SK-N-SH treated with all-trans-retinoic acid at 6 μM for 48 hours (cell line): ENCODE results near the gene FAM43A.
A peak's percentile ranks its signal among the peaks of the same experiment; 100 is the strongest.

Experiments used
- ATAC-seq: fragments of 200-7000 bp; cut with Tn5 transposase; 3 replicates; pipeline ENCODE4 v1.9.1; 2020; ENCODE audit warnings: mild to moderate bottlenecking, moderate library complexity
- ARNTL ChIP-seq: fragments of 450-650 bp; formaldehyde crosslinking; IDR thresholded peaks from 2 replicates; pipeline ENCODE4 v1.5.0; 2020; ENCODE audit warnings: low read depth, mild to moderate bottlenecking, moderate library complexity, borderline replicate concordance
- BACH2 ChIP-seq: fragments of 250-450 bp; sonication (Bioruptor Pico); IDR thresholded peaks from 2 replicates; pipeline ENCODE4 v1.9.0; 2021; ENCODE audit warnings: mild to moderate bottlenecking, borderline replicate concordance
- CREB5 ChIP-seq: fragments of 250-450 bp; sonication (Bioruptor Pico); IDR thresholded peaks from 2 replicates; pipeline ENCODE4 v1.5.1; 2020; ENCODE audit warnings: low read depth, mild to moderate bottlenecking, moderate library complexity
- CSDC2 ChIP-seq: fragments of 250-450 bp; sonication (Bioruptor Pico); IDR thresholded peaks from 2 replicates; pipeline ENCODE4 v1.5.0; 2020; ENCODE audit warnings: mild to moderate bottlenecking, moderate library complexity
- GLIS3 ChIP-seq: fragments of 250-450 bp; sonication (Bioruptor Pico); IDR thresholded peaks from 2 replicates; pipeline ENCODE4 v1.5.0; 2020; ENCODE audit warnings: mild to moderate bottlenecking, moderate library complexity
- ISL1 ChIP-seq: fragments of 250-450 bp; sonication (Bioruptor Pico); IDR thresholded peaks from 2 replicates; pipeline ENCODE4 v2.1.2; 2022; ENCODE audit warnings: mild to moderate bottlenecking, moderate library complexity
- OSR1 ChIP-seq: fragments of 250-450 bp; sonication (Bioruptor Pico); IDR thresholded peaks from 2 replicates; pipeline ENCODE4 v1.8.0; 2022; ENCODE audit warnings: moderate library complexity, mild to moderate bottlenecking, inconsistent platforms
- PATZ1 ChIP-seq: fragments of 250-450 bp; sonication (Bioruptor Pico); IDR thresholded peaks from 2 replicates; pipeline ENCODE4 v1.8.0; 2020; ENCODE audit warnings: mild to moderate bottlenecking, moderate library complexity, borderline replicate concordance
- POU6F1 ChIP-seq: fragments of 250-450 bp; sonication (Bioruptor Pico); IDR thresholded peaks from 2 replicates; pipeline ENCODE4 v1.8.0; 2021; ENCODE audit warnings: low read depth, mild to moderate bottlenecking, moderate library complexity, borderline replicate concordance
- RARB ChIP-seq: fragments of 250-450 bp; sonication (Bioruptor Pico); IDR thresholded peaks from 2 replicates; pipeline ENCODE4 v1.8.0; 2021; ENCODE audit warnings: mild to moderate bottlenecking, moderate library complexity
- SNAI2 ChIP-seq: fragments of 250-450 bp; sonication (Bioruptor Pico); IDR thresholded peaks from 2 replicates; pipeline ENCODE4 v1.5.0; 2020; ENCODE audit warnings: mild to moderate bottlenecking, moderate library complexity
- TCF4 ChIP-seq: fragments of 250-450 bp; sonication (Bioruptor Pico); IDR thresholded peaks from 2 replicates; pipeline ENCODE4 v1.8.0; 2021; ENCODE audit warnings: mild to moderate bottlenecking, moderate library complexity, borderline replicate concordance
- TOX ChIP-seq: fragments of 250-450 bp; sonication (Bioruptor Pico); IDR thresholded peaks from 2 replicates; pipeline ENCODE4 v1.8.0; 2021; ENCODE audit warnings: mild to moderate bottlenecking, moderate library complexity, borderline replicate concordance
- ZC3H10 ChIP-seq: fragments of 250-450 bp; sonication (Bioruptor Pico); IDR thresholded peaks from 2 replicates; pipeline ENCODE4 v1.5.1; 2021; ENCODE audit warnings: mild to moderate bottlenecking, moderate library complexity
- ZFP3 ChIP-seq: fragments of 250-450 bp; sonication (Bioruptor Pico); IDR thresholded peaks from 2 replicates; pipeline ENCODE4 v1.5.0; 2020; ENCODE audit warnings: mild to moderate bottlenecking, moderate library complexity
- ZFP30 ChIP-seq: fragments of 450-650 bp; formaldehyde crosslinking; IDR thresholded peaks from 2 replicates; pipeline ENCODE4 v1.5.0; 2022; ENCODE audit warnings: mild to moderate bottlenecking, moderate library complexity
- ZNF565 ChIP-seq: fragments of 450-650 bp; formaldehyde crosslinking; conservative IDR thresholded peaks from 2 replicates; pipeline ENCODE4 v1.5.0; 2020; ENCODE audit warnings: low read depth, mild to moderate bottlenecking, moderate library complexity
- ZNF70 ChIP-seq: fragments of 450-650 bp; formaldehyde crosslinking; IDR thresholded peaks from 2 replicates; pipeline ENCODE4 v1.5.0; 2020; ENCODE audit warnings: mild to moderate bottlenecking, moderate library complexity
- ZNF8 ChIP-seq: fragments of 450-650 bp; formaldehyde crosslinking; IDR thresholded peaks from 2 replicates; pipeline ENCODE4 v1.5.0; 2020; ENCODE audit warnings: mild to moderate bottlenecking, moderate library complexity
- TF ChIP-seq, protein P1 (sequence below): fragments of 250-450 bp; sonication (Bioruptor Pico); IDR thresholded peaks from 2 replicates; pipeline ENCODE4 v1.5.1; 2021; ENCODE audit warnings: mild to moderate bottlenecking, moderate library complexity

Gene FAM43A

DNA sequence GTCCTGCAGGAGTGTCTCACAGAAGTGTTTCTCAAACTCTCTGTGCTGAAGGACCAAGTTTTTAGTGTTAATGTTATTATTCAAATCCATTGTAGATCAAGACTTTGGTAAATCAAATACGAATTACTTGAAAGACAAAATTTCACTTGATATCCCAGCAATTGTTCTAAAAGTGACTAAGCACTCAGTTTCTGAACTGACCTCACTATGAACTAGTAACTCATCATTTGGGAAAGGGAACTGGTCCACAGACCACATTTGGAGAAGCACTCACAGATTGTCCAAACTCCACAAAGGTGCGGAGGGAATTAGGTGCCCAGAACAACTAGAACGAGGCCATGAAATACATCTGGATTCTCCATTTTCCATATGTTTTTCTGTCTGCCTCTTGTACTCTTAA lies 25.6 kb downstream of the FAM43A start:
- ATAC-seq, result no peak
- TF ChIP-seq GLIS3 (CRISPR knock-in tag) (no peak), ZFP3 (CRISPR knock-in tag) (no peak), RARB (no peak), CREB5 (CRISPR knock-in tag) (no peak), OSR1 (no peak), PATZ1 (CRISPR knock-in tag) (no peak), ISL1 (CRISPR knock-in tag) (no peak)

GRCh38 chr3:194711913-194712312 lies 26.2 kb downstream of the FAM43A start:
- peak; percentile 75 for ATAC-seq
- TF ChIP-seq ISL1 (CRISPR knock-in tag) (peak; percentile 43; the same call in 1 of the 2 replicates), GLIS3 (CRISPR knock-in tag) (no peak), TCF4 (CRISPR knock-in tag) (no peak), TOX (CRISPR knock-in tag) (no peak)

GRCh38 chr3:194713299-194714136 lies 27.8 kb downstream of the FAM43A start:
- TF ChIP-seq ZNF8 (CRISPR knock-in tag) (no peak), OSR1 (no peak), BACH2 (no peak), ZNF70 (CRISPR knock-in tag) (no peak), CREB5 (CRISPR knock-in tag) (no peak), POU6F1 (CRISPR knock-in tag) (no peak), SNAI2 (CRISPR knock-in tag) (no peak), GLIS3 (CRISPR knock-in tag) (no peak), ARNTL (CRISPR knock-in tag) (no peak), ZNF565 (CRISPR knock-in tag) (no peak), ISL1 (CRISPR knock-in tag) (no peak), ZFP3 (CRISPR knock-in tag) (no peak), ZC3H10 (CRISPR knock-in tag) (no peak), RARB (no peak), ZFP30 (CRISPR knock-in tag) (no peak), PATZ1 (CRISPR knock-in tag) (no peak), TCF4 (CRISPR knock-in tag) (no peak), CSDC2 (CRISPR knock-in tag) (no peak)
- TF ChIP-seq, protein P1, sequence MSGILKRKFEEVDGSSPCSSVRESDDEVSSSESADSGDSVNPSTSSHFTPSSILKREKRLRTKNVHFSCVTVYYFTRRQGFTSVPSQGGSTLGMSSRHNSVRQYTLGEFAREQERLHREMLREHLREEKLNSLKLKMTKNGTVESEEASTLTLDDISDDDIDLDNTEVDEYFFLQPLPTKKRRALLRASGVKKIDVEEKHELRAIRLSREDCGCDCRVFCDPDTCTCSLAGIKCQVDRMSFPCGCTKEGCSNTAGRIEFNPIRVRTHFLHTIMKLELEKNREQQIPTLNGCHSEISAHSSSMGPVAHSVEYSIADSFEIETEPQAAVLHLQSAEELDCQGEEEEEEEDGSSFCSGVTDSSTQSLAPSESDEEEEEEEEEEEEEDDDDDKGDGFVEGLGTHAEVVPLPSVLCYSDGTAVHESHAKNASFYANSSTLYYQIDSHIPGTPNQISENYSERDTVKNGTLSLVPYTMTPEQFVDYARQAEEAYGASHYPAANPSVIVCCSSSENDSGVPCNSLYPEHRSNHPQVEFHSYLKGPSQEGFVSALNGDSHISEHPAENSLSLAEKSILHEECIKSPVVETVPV (CRISPR knock-in tag), result no peak
- ATAC-seq, result no peak
